ENCODE data around the gene ERN1.

DNA sequence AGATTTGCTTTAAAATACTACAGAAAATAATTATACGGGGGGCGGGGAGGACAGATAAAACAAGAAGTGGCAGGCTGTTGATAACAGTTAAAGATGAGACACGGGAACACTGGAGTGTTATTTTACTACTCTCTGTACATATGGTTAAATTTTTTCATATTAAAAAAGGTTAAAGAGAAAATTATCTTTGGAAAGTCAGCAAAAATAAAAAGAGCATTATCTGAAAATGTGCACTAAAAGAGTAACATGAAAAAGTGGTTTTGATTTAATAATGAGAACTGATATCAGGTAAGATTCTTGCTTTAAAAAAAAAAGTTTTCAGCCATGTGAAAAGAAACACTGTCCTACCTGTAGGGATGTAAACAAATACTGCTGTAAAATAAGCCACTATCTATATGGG, 46.9 kb downstream of the ERN1 start:
- TF ChIP-seq, protein P1, sequence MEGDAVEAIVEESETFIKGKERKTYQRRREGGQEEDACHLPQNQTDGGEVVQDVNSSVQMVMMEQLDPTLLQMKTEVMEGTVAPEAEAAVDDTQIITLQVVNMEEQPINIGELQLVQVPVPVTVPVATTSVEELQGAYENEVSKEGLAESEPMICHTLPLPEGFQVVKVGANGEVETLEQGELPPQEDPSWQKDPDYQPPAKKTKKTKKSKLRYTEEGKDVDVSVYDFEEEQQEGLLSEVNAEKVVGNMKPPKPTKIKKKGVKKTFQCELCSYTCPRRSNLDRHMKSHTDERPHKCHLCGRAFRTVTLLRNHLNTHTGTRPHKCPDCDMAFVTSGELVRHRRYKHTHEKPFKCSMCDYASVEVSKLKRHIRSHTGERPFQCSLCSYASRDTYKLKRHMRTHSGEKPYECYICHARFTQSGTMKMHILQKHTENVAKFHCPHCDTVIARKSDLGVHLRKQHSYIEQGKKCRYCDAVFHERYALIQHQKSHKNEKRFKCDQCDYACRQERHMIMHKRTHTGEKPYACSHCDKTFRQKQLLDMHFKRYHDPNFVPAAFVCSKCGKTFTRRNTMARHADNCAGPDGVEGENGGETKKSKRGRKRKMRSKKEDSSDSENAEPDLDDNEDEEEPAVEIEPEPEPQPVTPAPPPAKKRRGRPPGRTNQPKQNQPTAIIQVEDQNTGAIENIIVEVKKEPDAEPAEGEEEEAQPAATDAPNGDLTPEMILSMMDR (IDR thresholded peaks at IDR 0.05) = no peak
- TF ChIP-seq POLR2A (IDR thresholded peaks at IDR 0.05) = no peak
